ENCODE data around the gene VENTX. TPM values are rescaled to one million over a fixed set of nuclear protein-coding genes. Genes with fewer than 3 reads are reported as not detected.

Gene VENTX
- total RNA-seq, 4 donors from 2014 or later = 0.46 to 2.5 (median 2.0) TPM

GRCh38 chr10:133269367-133269766 lies 31.7 kb downstream of the VENTX start:
- no peak overlapping the region for H3K4me3 ChIP-seq
- no peak overlapping the region for H3K27ac ChIP-seq (replicated peaks in 1 of 4)
- intact Hi-C loops (cut with DNase I) = no loop called here
- peaks cover 0 to 6% (median 0%) of the 10 kb centered on the region in 4 donors for H3K27me3 ChIP-seq
- TF ChIP-seq CTCF (IDR thresholded peaks at IDR 0.05) (no peak), POLR2A (IDR thresholded peaks at IDR 0.05; ENCODE audit: low read depth) (no peak), POLR2AphosphoS5 (IDR thresholded peaks at IDR 0.05) (no peak), EP300 (IDR thresholded peaks at IDR 0.05) (no peak)
- peaks cover 0 to 42% (median 11%) of the 10 kb centered on the region in 4 donors for H3K36me3 ChIP-seq
- DNase-seq (ENCODE audit: extremely low spot score) = no peak
- WGBS = 80% methylated on average over 9 of the region's 26 CpGs
- H3K4me1 ChIP-seq = no peaks in the 10 kb centered on the region
- H3K9me3 ChIP-seq = no peaks in the 10 kb centered on the region

GRCh38 chr10:133270204-133270603 lies 32.5 kb downstream of the VENTX start:
- no peaks in the 10 kb centered on the region for H3K9me3 ChIP-seq
- DNase-seq (ENCODE audit: extremely low spot score) = no peak
- H3K36me3 ChIP-seq = peaks cover 0 to 42% (median 11%) of the 10 kb centered on the region in 4 donors
- H3K4me3 ChIP-seq = no peak overlapping the region
- intact Hi-C loops (cut with DNase I) = no loop called here
- no peaks in the 10 kb centered on the region for H3K4me1 ChIP-seq
- no peak overlapping the region for H3K27ac ChIP-seq (replicated peaks in 1 of 4)
- H3K27me3 ChIP-seq = peaks cover 0 to 14% (median 0%) of the 10 kb centered on the region in 4 donors
- WGBS = 86% methylated on average over 11 of the region's 20 CpGs
- TF ChIP-seq EP300 (IDR thresholded peaks at IDR 0.05) (no peak), CTCF (IDR thresholded peaks at IDR 0.05) (no peak), POLR2A (IDR thresholded peaks at IDR 0.05; ENCODE audit: low read depth) (no peak), POLR2AphosphoS5 (IDR thresholded peaks at IDR 0.05) (no peak)

- Histone ChIP-seq H3K4me3 (no peak overlapping the region), H3K36me3 (peaks cover 0 to 42% (median 11%) of the 10 kb centered on the region in 4 donors), H3K9me3 (no peaks in the 10 kb centered on the region), H3K27ac (replicated peaks in 1 of 4) (no peak overlapping the region), H3K27me3 (peaks cover 0 to 21% (median 0%) of the 10 kb centered on the region in 4 donors), H3K4me1 (peaks cover 0 to 6% (median 0%) of the 10 kb centered on the region in 4 donors)
- DNase-seq (ENCODE audit: extremely low spot score) = no peak
- no CpG with 5 or more reads among the region's 19 CpGs for WGBS
- no peak for TF ChIP-seq CTCF (IDR thresholded peaks at IDR 0.05)
- TF ChIP-seq EP300 (IDR thresholded peaks at IDR 0.05) = no peak
- no peak for TF ChIP-seq POLR2AphosphoS5 (IDR thresholded peaks at IDR 0.05)
- no peak for TF ChIP-seq POLR2A (IDR thresholded peaks at IDR 0.05; ENCODE audit: low read depth)
- intact Hi-C loops (cut with DNase I) = no loop called here
These were observed 33.2 kb downstream of the VENTX start for GRCh38 chr10:133270773-133271297.

GRCh38 chr10:133271521-133272300 lies 34.1 kb downstream of the VENTX start:
- TF ChIP-seq CTCF (IDR thresholded peaks at IDR 0.05) (no peak), EP300 (IDR thresholded peaks at IDR 0.05) (no peak), POLR2AphosphoS5 (IDR thresholded peaks at IDR 0.05) (no peak), POLR2A (IDR thresholded peaks at IDR 0.05; ENCODE audit: low read depth) (no peak)
- Histone ChIP-seq H3K36me3 (peaks cover 0 to 42% (median 11%) of the 10 kb centered on the region in 4 donors), H3K4me1 (peaks cover 5 to 15% (median 6%) of the 10 kb centered on the region in 4 donors), H3K4me3 (no peak overlapping the region), H3K9me3 (no peaks in the 10 kb centered on the region), H3K27ac (replicated peaks in 1 of 4) (no peak overlapping the region), H3K27me3 (peaks cover 0 to 29% (median 6%) of the 10 kb centered on the region in 4 donors)
- intact Hi-C loops (cut with DNase I) = no loop called here
- WGBS = 82% methylated on average over 17 of the region's 35 CpGs
- DNase-seq (ENCODE audit: extremely low spot score) = no peak
